Spleen (tissue), 11 donors: ENCODE measurements around the gene TNFSF11. TPM values are rescaled to one million over a fixed set of nuclear protein-coding genes. Genes with fewer than 3 reads are reported as not detected.

Experiments used
- DNase-seq: peaks from one replicate; pipeline ENCODE4 v3.0.0-alpha.2; 2020
- H3K27ac ChIP-seq, 8 donors: fragments of 200-600 bp; sonication (generic) in 7 of 8; 1 replicate in 4 of 8; 2 replicates in 4 of 8; pipeline versions ENCODE4 v1.5.0 to v1.8.0; 2016 to 2021; ENCODE audit warnings: inconsistent platforms in 4 of 8, mild to moderate bottlenecking in 4 of 8, moderate library complexity in 1 of 8
- H3K27me3 ChIP-seq, 7 donors: fragments of 200-600 bp; sonication (generic) in 6 of 7; replicated peaks in 1 of 7; 1 replicate in 4 of 7; 2 replicates in 3 of 7; pipeline versions ENCODE4 v1.5.0 to v1.8.0; 2016 to 2021; ENCODE audit warnings: inconsistent platforms in 3 of 7, mild to moderate bottlenecking in 1 of 7
- H3K36me3 ChIP-seq, 6 donors: fragments of 200-600 bp; sonication (generic) in 5 of 6; 1 replicate in 4 of 6; 2 replicates in 2 of 6; pipeline versions ENCODE4 v1.5.0 to v1.8.0; 2016 to 2021; ENCODE audit warnings: inconsistent platforms in 2 of 6
- H3K4me1 ChIP-seq, 6 donors: fragments of 200-600 bp; sonication (generic) in 5 of 6; 1 replicate in 3 of 6; 2 replicates in 3 of 6; pipeline versions ENCODE4 v1.5.0 to v1.8.0; 2016 to 2021; ENCODE audit warnings: inconsistent platforms in 3 of 6
- H3K4me3 ChIP-seq, 8 donors: fragments of 200-600 bp; sonication (generic) in 7 of 8; 1 replicate in 4 of 8; 2 replicates in 4 of 8; pipeline versions ENCODE4 v1.5.0 to v1.8.0; 2016 to 2021; ENCODE audit warnings: inconsistent platforms in 4 of 8, mild to moderate bottlenecking in 4 of 8, moderate library complexity in 2 of 8
- H3K9me3 ChIP-seq, 8 donors: fragments of 200-600 bp; sonication (generic) in 7 of 8; 1 replicate in 4 of 8; 2 replicates in 4 of 8; pipeline versions ENCODE4 v1.5.0 to v1.8.0; 2016 to 2021; ENCODE audit warnings: inconsistent platforms in 4 of 8
- POLR2A ChIP-seq, 3 donors: fragments of 450-650 bp; IDR thresholded peaks; one replicate each; pipeline ENCODE4 v1.5.1; 2017; ENCODE audit warnings: antibody characterized with exemption in 3 of 3, mild to moderate bottlenecking in 1 of 3
- POLR2AphosphoS5 ChIP-seq, 3 donors: sonication (generic); formaldehyde crosslinking; IDR thresholded peaks; one replicate each; pipeline ENCODE4 v1.5.1; 2017; ENCODE audit warnings: antibody characterized with exemption in 3 of 3
- WGBS, 5 donors: extraction: QIAGEN DNeasy Blood & Tissue Kit in 3 of 5; methylation state at CpG; one replicate each; pipeline versions ENCODE4 v1.1.5 to v1.1.7; 2013 to 2018; 5-methylcytosine and 5-hydroxymethylcytosine counted together
- intact Hi-C: fragments of 100-400 bp; cut with DNase I; formaldehyde crosslinking; loops from one replicate; pipeline ENCODE4 v1.15.0; 2023; ENCODE audit warnings: low total_unique reads
- polyA plus RNA-seq, 3 donors: library from polyadenylated mRNA; stranded (reverse); fragments of 200-250 nt; gene quantifications; one replicate each; pipeline ENCODE4 v1.2.1, GENCODE V29; 2013
- total RNA-seq, 7 donors: library from RNA; depleted of rRNA in 3 of 7; stranded (reverse); fragments of >200 nt in 3 of 7; fragmentation: NEBNext Ultra II Directional in 4 of 7; extraction: Animal tissue kit (Norgen Biotek cat#: 25700) in 4 of 7; gene quantifications; one replicate each; pipeline versions ENCODE4 v1.1.0 to v1.2.1, GENCODE V29; 2016 to 2021
- TF ChIP-seq, protein P1 (sequence below), 11 experiments: fragments of 200-600 bp in 7 of 11; fragments of 450-650 bp in 4 of 11; sonication (generic) in 4 of 11; IDR thresholded peaks in 8 of 11; conservative IDR thresholded peaks in 3 of 11; 1 replicate in 7 of 11; 2 replicates in 4 of 11; pipeline versions ENCODE4 v1.4.0 to v1.8.0; 2016 to 2021; ENCODE audit warnings: antibody characterized with exemption in 11 of 11, inconsistent platforms in 4 of 11, mild to moderate bottlenecking in 1 of 11
- donor health status: healthy with polysubstance abuse.
- donor health status: DM: no; HTN: no; CAD: no; lungs with moderate emphysema.
- donor health status: DM: no; HTN: no; CAD: no.
- donor health status: Bipolar disorder and iron deficiency.
- donor health status: healthy.
- donor health status: DM: no; HTN: no; CAD: no.
- donor health status: DM: yes; HTN: yes; CAD: no.

Gene TNFSF11
- total and polyA plus RNA-seq, 10 donors: 0.32 to 1.4 (median 0.61) TPM; not detected in 1

DNA sequence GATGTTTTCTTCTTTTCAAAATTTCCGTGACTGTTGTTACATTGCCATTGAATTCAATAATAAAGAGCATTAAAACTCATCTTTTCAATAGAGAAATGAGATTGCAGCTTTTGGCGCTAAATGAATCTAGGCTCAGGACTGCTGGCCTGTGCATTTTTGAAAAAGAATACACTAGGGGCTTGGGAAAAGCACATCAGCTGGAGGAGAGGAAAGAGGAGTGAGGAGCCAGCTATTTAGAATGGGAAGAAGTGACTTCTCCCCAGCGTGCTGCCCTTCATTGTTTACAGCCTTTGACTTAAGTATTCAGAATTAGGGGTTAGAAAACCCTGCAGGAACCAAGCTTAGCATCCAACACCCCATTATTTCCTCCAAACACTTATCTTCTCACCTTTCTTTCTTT, 43.3 kb downstream of the TNFSF11 start:
- H3K27ac ChIP-seq: no peak overlapping the region
- no peak for TF ChIP-seq POLR2AphosphoS5 (IDR thresholded peaks at IDR 0.05)
- TF ChIP-seq, protein P1, sequence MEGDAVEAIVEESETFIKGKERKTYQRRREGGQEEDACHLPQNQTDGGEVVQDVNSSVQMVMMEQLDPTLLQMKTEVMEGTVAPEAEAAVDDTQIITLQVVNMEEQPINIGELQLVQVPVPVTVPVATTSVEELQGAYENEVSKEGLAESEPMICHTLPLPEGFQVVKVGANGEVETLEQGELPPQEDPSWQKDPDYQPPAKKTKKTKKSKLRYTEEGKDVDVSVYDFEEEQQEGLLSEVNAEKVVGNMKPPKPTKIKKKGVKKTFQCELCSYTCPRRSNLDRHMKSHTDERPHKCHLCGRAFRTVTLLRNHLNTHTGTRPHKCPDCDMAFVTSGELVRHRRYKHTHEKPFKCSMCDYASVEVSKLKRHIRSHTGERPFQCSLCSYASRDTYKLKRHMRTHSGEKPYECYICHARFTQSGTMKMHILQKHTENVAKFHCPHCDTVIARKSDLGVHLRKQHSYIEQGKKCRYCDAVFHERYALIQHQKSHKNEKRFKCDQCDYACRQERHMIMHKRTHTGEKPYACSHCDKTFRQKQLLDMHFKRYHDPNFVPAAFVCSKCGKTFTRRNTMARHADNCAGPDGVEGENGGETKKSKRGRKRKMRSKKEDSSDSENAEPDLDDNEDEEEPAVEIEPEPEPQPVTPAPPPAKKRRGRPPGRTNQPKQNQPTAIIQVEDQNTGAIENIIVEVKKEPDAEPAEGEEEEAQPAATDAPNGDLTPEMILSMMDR (IDR thresholded peaks at IDR 0.05 in 8 of 11, conservative IDR thresholded peaks at IDR 0.05 in 3 of 11): no peak
- TF ChIP-seq POLR2A (IDR thresholded peaks at IDR 0.05): no peak
- H3K27me3 ChIP-seq: no peaks in the 10 kb centered on the region
- no peak overlapping the region for H3K4me3 ChIP-seq
- DNase-seq: no peak
- H3K36me3 ChIP-seq: no peaks in the 10 kb centered on the region
- intact Hi-C loops: no loop called here
- 80 to 91% (median 82%) methylated on average over 3 of the region's 3 CpGs for WGBS, 5 donors
- no peaks in the 10 kb centered on the region for H3K4me1 ChIP-seq
- H3K9me3 ChIP-seq: no peaks in the 10 kb centered on the region

DNA sequence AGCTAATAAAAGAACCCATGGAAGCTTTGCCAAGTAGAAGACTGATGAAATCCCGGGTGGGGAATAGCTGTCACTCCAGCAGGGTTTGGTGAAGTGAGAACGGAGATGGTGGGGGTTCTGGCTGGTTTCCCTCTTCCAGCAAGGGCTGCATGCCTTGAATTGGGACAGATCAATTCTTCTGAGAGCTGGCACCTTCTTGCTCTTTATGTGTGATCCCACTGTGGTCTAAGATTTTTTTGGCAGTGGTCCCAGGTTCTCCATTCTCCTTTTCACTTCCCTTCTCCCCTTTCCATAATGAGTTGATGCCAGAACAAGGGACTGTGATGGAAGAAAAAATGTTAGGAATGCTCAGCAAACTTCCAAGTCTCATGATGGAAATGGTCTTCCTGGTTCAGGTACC, 50.0 kb downstream of the TNFSF11 start:
- no peaks in the 10 kb centered on the region for H3K9me3 ChIP-seq
- H3K4me1 ChIP-seq: no peaks in the 10 kb centered on the region
- no peaks in the 10 kb centered on the region for H3K27me3 ChIP-seq
- 65 to 91% (median 78%) methylated on average over 2 of the region's 2 CpGs for WGBS, 5 donors
- H3K36me3 ChIP-seq: no peaks in the 10 kb centered on the region
- H3K27ac ChIP-seq: no peak overlapping the region
- DNase-seq: no peak
- no peak overlapping the region for H3K4me3 ChIP-seq
- TF ChIP-seq POLR2AphosphoS5 (IDR thresholded peaks at IDR 0.05) (no peak), POLR2A (IDR thresholded peaks at IDR 0.05) (no peak)
- TF ChIP-seq, protein P1 (IDR thresholded peaks at IDR 0.05 in 8 of 11, conservative IDR thresholded peaks at IDR 0.05 in 3 of 11): no peak
- intact Hi-C loops: no loop called here

DNA sequence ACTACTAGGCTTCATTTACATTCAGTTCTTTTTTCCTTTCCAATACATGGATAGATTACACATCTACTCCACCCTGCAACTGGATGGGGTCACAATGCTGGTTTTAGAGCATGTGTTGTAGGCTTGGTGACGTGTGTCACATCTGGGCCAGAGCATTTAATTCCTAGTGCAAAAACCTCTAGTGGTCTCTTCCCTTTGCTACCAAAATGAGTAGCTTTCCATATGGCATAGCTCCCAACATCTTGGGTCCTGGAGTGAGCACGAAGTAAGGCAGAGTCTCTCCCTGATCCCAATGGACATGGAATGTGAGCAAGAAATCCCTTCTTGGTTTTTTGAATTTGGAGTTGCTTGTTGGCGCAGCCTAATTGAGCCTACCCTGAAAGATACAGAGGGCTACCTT, 51.7 kb downstream of the TNFSF11 start:
- 71 to 88% (median 86%) methylated on average over 3 of the region's 3 CpGs for WGBS, 5 donors
- Histone ChIP-seq H3K27me3 (no peaks in the 10 kb centered on the region), H3K27ac (no peak overlapping the region), H3K4me1 (no peaks in the 10 kb centered on the region), H3K9me3 (no peaks in the 10 kb centered on the region), H3K4me3 (no peak overlapping the region), H3K36me3 (no peaks in the 10 kb centered on the region)
- intact Hi-C loops: no loop called here
- TF ChIP-seq, protein P1 (IDR thresholded peaks at IDR 0.05 in 8 of 11, conservative IDR thresholded peaks at IDR 0.05 in 3 of 11): no peak
- no peak for TF ChIP-seq POLR2AphosphoS5 (IDR thresholded peaks at IDR 0.05)
- no peak for TF ChIP-seq POLR2A (IDR thresholded peaks at IDR 0.05)
- no peak for DNase-seq

DNA sequence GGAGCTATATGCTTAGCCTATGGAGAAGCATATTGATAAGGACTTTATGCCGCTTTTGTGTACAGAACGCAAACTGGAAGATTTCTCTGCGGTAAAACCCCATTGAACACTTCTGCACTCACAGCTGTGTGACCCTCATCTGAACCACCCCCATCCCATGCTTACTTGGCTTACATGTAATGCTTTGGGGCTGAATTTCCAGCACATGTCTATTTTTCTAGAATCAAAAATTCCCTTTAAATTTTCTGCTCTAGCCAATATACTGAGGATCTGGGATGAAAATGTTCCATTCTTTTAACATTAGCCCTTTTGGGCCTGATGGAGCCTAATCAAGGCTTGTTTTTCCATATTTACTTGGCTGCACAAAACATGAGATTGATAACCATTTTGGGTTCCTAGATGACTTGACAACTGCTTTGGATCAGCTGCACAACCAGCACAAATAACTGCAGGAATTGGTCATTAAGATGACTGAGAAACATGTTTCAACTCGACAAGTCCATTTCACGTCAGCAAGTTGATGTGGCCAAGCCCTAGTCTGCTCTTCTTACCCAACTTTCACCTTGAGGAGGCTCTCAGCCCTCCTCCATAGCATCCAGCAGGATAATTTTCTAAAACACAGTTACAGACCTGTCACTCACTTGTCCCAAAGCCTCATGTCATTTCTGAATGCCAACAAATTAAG, 52.4 kb downstream of the TNFSF11 start:
- Histone ChIP-seq H3K27me3 (no peaks in the 10 kb centered on the region), H3K4me1 (no peaks in the 10 kb centered on the region), H3K9me3 (no peaks in the 10 kb centered on the region), H3K36me3 (no peaks in the 10 kb centered on the region), H3K4me3 (no peak overlapping the region), H3K27ac (no peak overlapping the region)
- intact Hi-C loops: no loop called here
- no peak for DNase-seq
- 82 to 96% (median 91%) methylated on average over 5 of the region's 5 CpGs for WGBS, 5 donors
- TF ChIP-seq, protein P1 (IDR thresholded peaks at IDR 0.05 in 8 of 11, conservative IDR thresholded peaks at IDR 0.05 in 3 of 11): no peak
- TF ChIP-seq POLR2AphosphoS5 (IDR thresholded peaks at IDR 0.05): no peak
- TF ChIP-seq POLR2A (IDR thresholded peaks at IDR 0.05): no peak
